ENCODE measurements around the gene OTOP3.

DNA sequence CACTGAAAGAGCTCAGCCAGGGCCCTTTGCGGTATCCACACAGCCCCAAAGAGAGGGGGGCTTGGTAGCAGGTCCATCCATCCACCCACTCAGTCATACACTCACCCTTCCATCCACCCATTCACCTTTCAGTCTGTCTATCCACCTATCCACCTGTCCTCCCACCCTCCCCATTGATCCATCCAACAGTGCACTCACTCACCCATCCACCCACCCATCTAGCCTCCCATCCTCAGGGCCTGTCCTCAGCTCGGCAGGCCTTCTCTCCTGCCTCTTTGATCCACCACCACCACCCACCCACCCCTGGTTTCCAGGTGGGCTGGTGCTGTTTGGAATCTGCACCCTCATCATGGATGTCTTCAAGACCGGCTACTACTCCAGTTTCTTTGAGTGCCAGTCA, 10.5 kb upstream of the OTOP3 start:
- TF ChIP-seq TAF1 (IDR thresholded peaks at IDR 0.05; ENCODE audit: borderline replicate concordance, low read depth, low read length) (no peak), POLR2AphosphoS5 (IDR thresholded peaks at IDR 0.05; ENCODE audit: low read depth, low read length) (no peak)
